ENCODE data around the gene IDH3A. TPM values are rescaled to one million over a fixed set of nuclear protein-coding genes. Genes with fewer than 3 reads are reported as not detected.

Gene IDH3A
- total RNA-seq, 2 experiments from 2014 or later = 106 to 110 TPM

DNA sequence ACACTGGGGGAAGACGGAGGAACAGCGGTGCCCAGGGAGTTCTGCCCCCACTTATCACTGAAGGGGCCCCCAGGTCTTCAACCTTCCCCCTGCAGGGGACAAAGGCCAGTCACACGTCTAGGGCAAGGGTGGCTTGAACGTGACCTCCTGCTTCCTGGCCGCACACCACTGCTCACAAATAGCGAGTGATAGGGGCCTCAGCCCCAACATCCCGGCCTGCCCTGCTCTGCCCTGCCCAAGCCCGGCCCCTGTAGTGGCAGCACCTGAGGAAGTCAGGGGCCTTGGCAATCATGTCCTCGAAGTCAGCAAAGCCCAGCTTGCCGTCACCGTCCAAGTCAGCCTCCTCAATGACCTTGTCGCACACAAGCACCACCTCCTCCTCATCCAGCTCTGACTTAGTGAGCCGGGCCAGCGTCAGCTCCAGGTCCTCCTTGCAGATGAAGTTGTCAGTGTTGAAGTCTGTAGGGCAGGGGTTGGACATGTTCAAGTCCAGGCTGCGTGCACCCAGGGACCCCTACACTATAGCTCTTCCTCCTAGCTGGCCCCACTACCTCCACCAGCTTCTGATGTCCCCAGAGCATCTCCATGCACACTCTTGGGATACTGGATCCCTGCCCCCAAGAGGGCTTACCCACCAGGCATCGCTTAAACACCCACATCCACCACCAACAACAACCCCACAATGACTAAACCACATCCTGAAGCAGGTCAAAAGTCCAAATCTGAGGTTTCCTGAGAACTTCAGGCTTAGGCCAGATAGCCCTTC, 43.5 kb upstream of the IDH3A start:
- intact Hi-C loops (cut with micrococcal nuclease) = no loop called here
- Mint-ChIP-seq H3K27me3 (no peaks in the 10 kb centered on the region), H3K27ac (peak overlapping the region; percentile 10), H3K4me3 (no peak overlapping the region), H3K36me3 (ENCODE audit: low read depth) (no peaks in the 10 kb centered on the region), H3K4me1 (ENCODE audit: low read depth) (peaks cover 49% of the 10 kb centered on the region), H3K9me3 (no peaks in the 10 kb centered on the region)
- ChIA-PET CTCF (interaction anchor here (0.7 to 8.8 kb wide), 5 partner anchors 70 to 146 kb away, joined by 3 to 159 read pairs (median 10); no protein-coding TSS in a partner anchor), POLR2A (interaction anchor here (0.6 to 1.0 kb wide), 4 partner anchors 22 to 152 kb away, joined by 3 to 4 read pairs (median 3); no protein-coding TSS in a partner anchor)
- TF ChIP-seq, protein P1, sequence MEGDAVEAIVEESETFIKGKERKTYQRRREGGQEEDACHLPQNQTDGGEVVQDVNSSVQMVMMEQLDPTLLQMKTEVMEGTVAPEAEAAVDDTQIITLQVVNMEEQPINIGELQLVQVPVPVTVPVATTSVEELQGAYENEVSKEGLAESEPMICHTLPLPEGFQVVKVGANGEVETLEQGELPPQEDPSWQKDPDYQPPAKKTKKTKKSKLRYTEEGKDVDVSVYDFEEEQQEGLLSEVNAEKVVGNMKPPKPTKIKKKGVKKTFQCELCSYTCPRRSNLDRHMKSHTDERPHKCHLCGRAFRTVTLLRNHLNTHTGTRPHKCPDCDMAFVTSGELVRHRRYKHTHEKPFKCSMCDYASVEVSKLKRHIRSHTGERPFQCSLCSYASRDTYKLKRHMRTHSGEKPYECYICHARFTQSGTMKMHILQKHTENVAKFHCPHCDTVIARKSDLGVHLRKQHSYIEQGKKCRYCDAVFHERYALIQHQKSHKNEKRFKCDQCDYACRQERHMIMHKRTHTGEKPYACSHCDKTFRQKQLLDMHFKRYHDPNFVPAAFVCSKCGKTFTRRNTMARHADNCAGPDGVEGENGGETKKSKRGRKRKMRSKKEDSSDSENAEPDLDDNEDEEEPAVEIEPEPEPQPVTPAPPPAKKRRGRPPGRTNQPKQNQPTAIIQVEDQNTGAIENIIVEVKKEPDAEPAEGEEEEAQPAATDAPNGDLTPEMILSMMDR (IDR thresholded peaks at IDR 0.05) = no peak
- DNase-seq (peak; percentile 44), ATAC-seq (no peak)

- ChIA-PET POLR2A (no interaction called here), CTCF (interaction anchor here (1.1 to 8.8 kb wide), 35 partner anchors 9 to 158 kb away, joined by 3 to 159 read pairs (median 10); partner anchors contain the start of gene CIB2)
- no peak for ATAC-seq
- peak; percentile 10 for DNase-seq
- no peaks in the 10 kb centered on the region for H3K36me3 Mint-ChIP-seq (ENCODE audit: low read depth)
- H3K4me3 Mint-ChIP-seq = no peak overlapping the region
- TF ChIP-seq, protein P1 (IDR thresholded peaks at IDR 0.05) = no peak
- no peaks in the 10 kb centered on the region for H3K27me3 Mint-ChIP-seq
- H3K27ac Mint-ChIP-seq = no peak overlapping the region
- intact Hi-C loops (cut with micrococcal nuclease) = no loop called here
- H3K4me1 Mint-ChIP-seq (ENCODE audit: low read depth) = peaks cover 47% of the 10 kb centered on the region
- no peaks in the 10 kb centered on the region for H3K9me3 Mint-ChIP-seq
Measured at GRCh38 chr15:78107471-78107870, 41.7 kb upstream of the IDH3A start.

DNA sequence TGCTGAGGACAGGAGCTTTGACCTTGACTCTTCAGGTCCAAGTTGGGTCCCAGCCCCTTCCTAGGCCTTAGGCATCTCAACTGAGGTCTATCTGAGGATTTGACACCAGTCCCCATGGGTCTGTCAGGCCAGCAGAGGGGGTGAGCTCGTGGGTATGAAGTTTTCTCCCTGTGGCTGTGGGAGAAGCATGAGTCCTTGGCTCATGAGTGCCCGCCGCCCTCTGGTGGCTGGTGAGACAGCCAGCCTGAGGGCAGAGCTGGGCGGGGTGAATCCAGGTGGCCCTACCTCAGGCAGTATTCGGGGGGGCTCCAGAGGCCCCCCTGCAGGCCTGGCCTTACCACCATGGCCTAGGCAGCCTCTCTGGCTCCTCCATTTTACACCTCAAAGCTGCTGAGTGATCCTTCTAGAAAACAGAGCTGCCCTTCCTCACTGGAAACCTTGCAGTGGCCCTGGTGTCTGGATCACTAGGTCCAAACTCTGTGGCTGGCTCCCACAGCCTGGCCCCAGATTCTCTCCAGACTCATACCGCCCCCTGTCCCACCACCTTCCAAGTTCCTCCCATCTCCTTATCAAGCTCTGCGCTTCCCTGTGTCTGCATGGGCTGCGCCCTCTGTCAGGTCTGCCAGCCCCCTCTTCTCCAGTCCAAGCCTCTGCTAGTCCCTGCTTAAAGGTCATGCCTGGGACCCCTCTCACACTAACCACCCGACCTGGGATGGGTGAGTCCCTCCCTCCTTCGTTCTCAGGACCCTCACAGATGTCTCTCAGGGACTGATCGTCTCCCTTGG, 40.7 kb upstream of the IDH3A start:
- H3K4me1 Mint-ChIP-seq (ENCODE audit: low read depth) = peaks cover 42% of the 10 kb centered on the region
- TF ChIP-seq, protein P1 (IDR thresholded peaks at IDR 0.05) = peak; percentile 90
- H3K27ac Mint-ChIP-seq = no peak overlapping the region
- DNase-seq (peak; percentile 90), ATAC-seq (peak; percentile 69)
- no peaks in the 10 kb centered on the region for H3K27me3 Mint-ChIP-seq
- POLR2A ChIA-PET = interaction anchor here (0.7 kb wide), 2 partner anchors 57 to 106 kb away, joined by 5 read pairs; no protein-coding TSS in a partner anchor
- intact Hi-C loops (cut with micrococcal nuclease) = loop anchor here (2.0 kb wide), 2 partner anchors 142 to 150 kb away; no protein-coding TSS in a partner anchor
- no peak overlapping the region for H3K4me3 Mint-ChIP-seq
- CTCF ChIA-PET = interaction anchor here (0.6 to 8.8 kb wide), 65 partner anchors 9 to 205 kb away, joined by 3 to 159 read pairs (median 6); partner anchors contain the start of genes CIB2 and SKIC8
- H3K9me3 Mint-ChIP-seq = no peaks in the 10 kb centered on the region
- no peaks in the 10 kb centered on the region for H3K36me3 Mint-ChIP-seq (ENCODE audit: low read depth)

DNA sequence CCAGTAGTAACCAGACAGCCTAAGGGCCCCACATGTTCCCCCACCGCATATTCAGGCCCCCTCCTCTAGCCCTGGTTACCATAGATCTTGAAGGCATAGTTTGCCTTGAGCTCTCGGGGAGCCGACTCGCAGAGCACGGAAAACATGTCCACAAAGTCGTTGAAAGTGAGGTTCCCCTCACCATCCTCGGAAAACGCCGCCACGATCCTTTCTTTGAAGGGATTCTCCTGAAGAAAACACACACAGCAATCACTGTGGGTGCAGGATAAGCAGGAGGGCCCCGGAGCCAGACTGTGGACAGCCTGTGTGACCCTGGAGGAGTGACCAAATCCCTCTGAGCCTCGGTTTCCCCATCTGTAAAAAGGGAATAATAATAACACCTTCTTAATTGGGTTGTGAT, 40.0 kb upstream of the IDH3A start:
- no peak for DNase-seq
- no peak for ATAC-seq
- Mint-ChIP-seq H3K9me3 (no peaks in the 10 kb centered on the region), H3K27ac (no peak overlapping the region), H3K4me1 (ENCODE audit: low read depth) (peaks cover 37% of the 10 kb centered on the region), H3K4me3 (no peak overlapping the region), H3K36me3 (ENCODE audit: low read depth) (no peaks in the 10 kb centered on the region), H3K27me3 (no peaks in the 10 kb centered on the region)
- intact Hi-C loops (cut with micrococcal nuclease) = loop anchor here (2.0 kb wide), 2 partner anchors 142 to 150 kb away; no protein-coding TSS in a partner anchor
- TF ChIP-seq, protein P1 (IDR thresholded peaks at IDR 0.05) = no peak
- CTCF ChIA-PET = interaction anchor here (0.7 to 8.8 kb wide), 38 partner anchors 8 to 206 kb away, joined by 3 to 159 read pairs (median 10); partner anchors contain the start of genes CIB2 and SKIC8
- POLR2A ChIA-PET = interaction anchor here (0.7 kb wide), 1 partner anchor 57 kb away, joined by 5 read pairs; no protein-coding TSS in a partner anchor

Data from activated CD8-positive, alpha-beta T cell treated with anti-CD3 and anti-CD28 coated beads for 36 hours (primary cell).